HCT116 (cell line): ENCODE results near the gene ZBTB16. TPM values are rescaled to one million over a fixed set of nuclear protein-coding genes. Genes with fewer than 3 reads are reported as not detected.

Experiments used
- ATAC-seq: fragments of 200-7000 bp; cut with Tn5 transposase; 2 replicates; pipeline ENCODE4 v1.9.1; 2020; ENCODE audit warnings: mild to moderate bottlenecking, moderate library complexity
- BruUV-seq: library from RNA; stranded (reverse); fragments of 400-500 nt; replicated peaks from 2 replicates; lab custom pipeline; 2021; lab: Mats Ljungman, UMichigan
- CTCF ChIA-PET: fragments of 300-600 bp; sonication (Branson Sonifier 250); formaldehyde crosslinking; loops from one replicate; lab custom pipeline; 2021; ENCODE audit warnings: antibody characterized with exemption; lab: Charles Lee
- POLR2A ChIA-PET: fragments of 300-600, 350-600 bp; sonication (Branson Sonifier 250); formaldehyde crosslinking; loops from one replicate; lab custom pipeline; 2021; ENCODE audit warnings: antibody characterized with exemption; lab: Charles Lee
- RAD21 ChIA-PET, 2 experiments: fragments of 300-600 bp; sonication (Branson Sonifier 250); formaldehyde crosslinking; loops; one replicate each; lab custom pipeline; 2023; ENCODE audit warnings: low total read pairs in 2 of 2; ENCODE audit not compliant: uncharacterized antibody in 2 of 2, unreplicated experiment in 2 of 2, low non-redundant PET in 1 of 2; lab: Charles Lee
- DNase-seq: peaks from one replicate; pipeline ENCODE4 v3.0.0-alpha.2; 2010; ENCODE audit warnings: low read depth, low spot score
- H2AFZ ChIP-seq: fragments of 200-600 bp; shearing (Covaris generic), sonication (generic); 2 replicates; pipeline ENCODE4 v1.6.1; 2017; ENCODE audit warnings: low read depth, mixed run types, mixed read lengths, antibody characterized with exemption, low read length; ENCODE audit not compliant: poor library complexity, severe bottlenecking
- H3K27ac ChIP-seq: 2 replicates; pipeline ENCODE4 v1.5.1; 2012; ENCODE audit warnings: low read depth, low read length
- H3K27me3 ChIP-seq: fragments of 200-600 bp; sonication (generic); 2 replicates; pipeline ENCODE4 v1.6.1; 2016; ENCODE audit warnings: mixed run types, low read length, mixed read lengths; ENCODE audit not compliant: insufficient read depth
- H3K36me3 ChIP-seq, 2 experiments: fragments of 200-500 bp in 1 of 2; fragments of 200-600 bp in 1 of 2; sonication (Bioruptor generic) in 1 of 2; sonication (generic) in 1 of 2; 2 replicates each; pipeline versions ENCODE4 v1.5.1 to v1.6.1; 2014 to 2016; ENCODE audit warnings: low read length in 2 of 2, inconsistent platforms in 1 of 2, mixed read lengths in 1 of 2, mixed run types in 1 of 2; ENCODE audit not compliant: insufficient read depth in 2 of 2, control insufficient read depth in 1 of 2
- H3K4me1 ChIP-seq, 2 experiments: fragments of 200-600 bp in 1 of 2; sonication (generic) in 1 of 2; 2 replicates each; pipeline versions ENCODE4 v1.5.1 to v1.6.1; 2012 to 2017; ENCODE audit warnings: low read length in 2 of 2, inconsistent platforms in 1 of 2, mild to moderate bottlenecking in 1 of 2, mixed read lengths in 1 of 2, mixed run types in 1 of 2, moderate library complexity in 1 of 2; ENCODE audit not compliant: insufficient read depth in 2 of 2, control insufficient read depth in 1 of 2
- H3K4me2 ChIP-seq: fragments of 200-600 bp; sonication (generic); 2 replicates; pipeline ENCODE4 v1.6.1; 2017; ENCODE audit warnings: mixed run types, low read length, mixed read lengths
- H3K4me3 ChIP-seq, 2 experiments: fragments of 200-600 bp in 1 of 2; sonication (generic) in 1 of 2; replicated peaks in 1 of 2; 2 replicates each; pipeline ENCODE4 v1.5.1; 2011 to 2016; ENCODE audit warnings: low read length in 2 of 2, control low read depth in 1 of 2, low read depth in 1 of 2, mild to moderate bottlenecking in 1 of 2, mixed read lengths in 1 of 2, mixed run types in 1 of 2
- H3K79me2 ChIP-seq: fragments of 200-600 bp; sonication (generic); 2 replicates; pipeline ENCODE4 v1.6.1; 2017; ENCODE audit warnings: mild to moderate bottlenecking, mixed run types, low read length, moderate library complexity, mixed read lengths; ENCODE audit not compliant: insufficient read depth
- H3K9ac ChIP-seq: fragments of 200-600 bp; sonication (generic); 2 replicates; pipeline ENCODE4 v1.6.1; 2016; ENCODE audit warnings: low read length, mixed read lengths
- H3K9me2 ChIP-seq: fragments of 200-600 bp; sonication (generic), shearing (Covaris generic); 2 replicates; pipeline ENCODE4 v1.6.1; 2017; ENCODE audit warnings: mixed run types, mild to moderate bottlenecking, moderate library complexity; ENCODE audit not compliant: insufficient read depth
- H3K9me3 ChIP-seq, 2 experiments: fragments of 200-500 bp in 1 of 2; fragments of 200-600 bp in 1 of 2; sonication (Bioruptor generic) in 1 of 2; sonication (generic) in 1 of 2; 2 replicates each; pipeline ENCODE4 v1.6.1; 2014 to 2017; ENCODE audit warnings: low read length in 2 of 2, mixed read lengths in 2 of 2, inconsistent platforms in 1 of 2, low read depth in 1 of 2, mild to moderate bottlenecking in 1 of 2, mixed run types in 1 of 2, moderate library complexity in 1 of 2; ENCODE audit not compliant: control insufficient read depth in 1 of 2, insufficient read depth in 1 of 2
- H4K20me1 ChIP-seq: fragments of 200-600 bp; sonication (generic), shearing (Covaris generic); 2 replicates; pipeline ENCODE4 v1.6.1; 2017; ENCODE audit warnings: mixed run types, mild to moderate bottlenecking, moderate library complexity; ENCODE audit not compliant: insufficient read depth
- ATF3 ChIP-seq: IDR thresholded peaks from 2 replicates; pipeline ENCODE4 v1.6.1; 2012
- CTCF ChIP-seq, 3 experiments: fragments of 200-600 bp in 1 of 3; sonication (generic) in 1 of 3; IDR thresholded peaks in 2 of 3; conservative IDR thresholded peaks in 1 of 3; 2 replicates each; pipeline ENCODE4 v1.5.1; 2012 to 2017; ENCODE audit warnings: low read depth in 2 of 3, low read length in 2 of 3, antibody characterized with exemption in 1 of 3, borderline replicate concordance in 1 of 3, control low read depth in 1 of 3, mild to moderate bottlenecking in 1 of 3, mixed read lengths in 1 of 3, mixed run types in 1 of 3, moderate library complexity in 1 of 3; ENCODE audit not compliant: insufficient read depth in 1 of 3
- EGR1 ChIP-seq: IDR thresholded peaks from 2 replicates; pipeline ENCODE4 v1.6.1; 2012; ENCODE audit warnings: low read depth
- EZH2phosphoT487 ChIP-seq: fragments of 200-600 bp; IDR thresholded peaks from 2 replicates; pipeline ENCODE4 v1.6.1; 2018; ENCODE audit warnings: antibody characterized with exemption, borderline replicate concordance
- JUND ChIP-seq: IDR thresholded peaks from 2 replicates; pipeline ENCODE4 v1.6.1; 2012
- RAD21 ChIP-seq: IDR thresholded peaks from 2 replicates; pipeline ENCODE4 v1.6.1; 2012; ENCODE audit warnings: low read depth, mild to moderate bottlenecking
- REST ChIP-seq: IDR thresholded peaks from 2 replicates; pipeline ENCODE4 v1.6.1; 2012; ENCODE audit warnings: low read depth
- YY1 ChIP-seq: IDR thresholded peaks from 2 replicates; pipeline ENCODE4 v1.6.1; 2011; ENCODE audit warnings: low read length, low read depth, moderate library complexity, mild to moderate bottlenecking; ENCODE audit not compliant: insufficient replicate concordance; ENCODE audit errors: extremely low read depth
- ZFX ChIP-seq: fragments of 450-650 bp; IDR thresholded peaks from 2 replicates; pipeline ENCODE4 v1.6.1; 2017
- intact Hi-C: fragments of 100-400 bp; cut with micrococcal nuclease; formaldehyde crosslinking; loops from 2 replicates; pipeline ENCODE4 v1.10.0; 2022
- total RNA-seq: library from RNA; stranded (reverse); gene quantifications from one replicate; pipeline ENCODE4 v1.2.1, GENCODE V29; 2021; ENCODE audit not compliant: unreplicated experiment

The ZBTB16 gene
- total RNA-seq, 1 experiment from 2014 or later, result 0.30 TPM

- no peaks in the 10 kb centered on the region for H3K9me3 ChIP-seq
- RAD21 ChIA-PET, result no interaction called here
- no peak overlapping the region for H2AFZ ChIP-seq
- intact Hi-C loops, result no loop called here
- H3K4me1 ChIP-seq, result no peaks in the 10 kb centered on the region
- CTCF ChIA-PET, result no interaction called here
- no peak for ATAC-seq
- no TSS peak for BruUV-seq
- H3K27me3 ChIP-seq, result peaks cover 22% of the 10 kb centered on the region
- no peak overlapping the region for H3K27ac ChIP-seq
- POLR2A ChIA-PET, result no interaction called here
- H4K20me1 ChIP-seq, result no peaks in the 10 kb centered on the region
- H3K4me3 ChIP-seq, result no peak overlapping the region
- H3K36me3 ChIP-seq, result no peaks in the 10 kb centered on the region
- no peak overlapping the region for H3K9ac ChIP-seq
- DNase-seq, result no peak
- TF ChIP-seq RAD21 (no peak), JUND (no peak), CTCF (IDR thresholded peaks at IDR 0.05 in 2 of 3, conservative IDR thresholded peaks at IDR 0.05 in 1 of 3; ENCODE audit: borderline replicate concordance in 1 of 3, insufficient read depth in 1 of 3, low read depth in 2 of 3, low read length in 2 of 3) (no peak), EGR1 (no peak), ATF3 (no peak), ZFX (no peak), YY1 (no peak), REST (no peak), EZH2phosphoT487 (no peak)
- H3K79me2 ChIP-seq, result no peaks in the 10 kb centered on the region
- no peaks in the 10 kb centered on the region for H3K9me2 ChIP-seq
- H3K4me2 ChIP-seq, result no peak overlapping the region
These were observed 32.2 kb downstream of the ZBTB16 start for GRCh38 chr11:114091516-114092397.
